OCI-LY1 (cell line): ENCODE data around the gene FBN2.

Experiments
- H2AFZ ChIP-seq: fragments of 200-600 bp; sonication (generic), shearing (Covaris generic); 2 replicates; pipeline ENCODE4 v1.6.0; 2014; ENCODE audit warnings: antibody characterized with exemption, mild to moderate bottlenecking, low read length
- H3F3A ChIP-seq: fragments of 200-600 bp; sonication (generic), shearing (Covaris generic); 2 replicates; pipeline ENCODE4 v1.6.0; 2014; ENCODE audit warnings: mild to moderate bottlenecking, antibody characterized with exemption, low read length, moderate library complexity; ENCODE audit not compliant: insufficient read depth
- H3K27ac ChIP-seq: fragments of 200-600 bp; sonication (generic); 2 replicates; pipeline ENCODE4 v1.5.1; 2014; ENCODE audit warnings: low read length, mixed run types, mild to moderate bottlenecking, low read depth; ENCODE audit not compliant: poor library complexity, severe bottlenecking
- H3K27me3 ChIP-seq: fragments of 200-600 bp; sonication (generic); 2 replicates; pipeline ENCODE4 v1.6.0; 2014; ENCODE audit warnings: antibody characterized with exemption, mild to moderate bottlenecking, low read length, moderate library complexity; ENCODE audit not compliant: insufficient read depth
- H3K36me3 ChIP-seq: fragments of 200-600 bp; sonication (generic); 2 replicates; pipeline ENCODE4 v1.6.1; 2014; ENCODE audit warnings: mild to moderate bottlenecking, antibody characterized with exemption, low read length, moderate library complexity, mixed read lengths; ENCODE audit not compliant: insufficient read depth
- H3K4me1 ChIP-seq: fragments of 200-600 bp; sonication (generic); 2 replicates; pipeline ENCODE4 v1.5.1; 2014; ENCODE audit warnings: mild to moderate bottlenecking, low read length, moderate library complexity; ENCODE audit not compliant: insufficient read depth, severe bottlenecking
- H3K4me2 ChIP-seq: fragments of 200-600 bp; sonication (generic), shearing (Covaris generic); 2 replicates; pipeline ENCODE4 v1.6.1; 2014; ENCODE audit warnings: low read length
- H3K4me3 ChIP-seq: fragments of 200-600 bp; sonication (generic); 2 replicates; pipeline ENCODE4 v1.5.1; 2014; ENCODE audit warnings: low read length, low read depth, mild to moderate bottlenecking, mixed read lengths; ENCODE audit not compliant: poor library complexity, severe bottlenecking
- H3K79me2 ChIP-seq: fragments of 200-600 bp; shearing (Covaris generic); 2 replicates; pipeline ENCODE4 v1.6.1; 2016; ENCODE audit warnings: mixed run types, low read length, mixed read lengths; ENCODE audit not compliant: insufficient read depth
- H3K9ac ChIP-seq: fragments of 200-600 bp; sonication (generic), shearing (Covaris generic); 2 replicates; pipeline ENCODE4 v1.6.1; 2014; ENCODE audit warnings: mild to moderate bottlenecking, low read length, mixed read lengths
- H3K9me2 ChIP-seq: fragments of 200-600 bp; sonication (generic), shearing (Covaris generic); 2 replicates; pipeline ENCODE4 v1.6.1; 2014; ENCODE audit warnings: low read depth, mild to moderate bottlenecking, low read length, mixed read lengths
- H3K9me3 ChIP-seq: fragments of 200-600 bp; shearing (Covaris generic); 2 replicates; pipeline ENCODE4 v1.6.1; 2014; ENCODE audit warnings: low read length, mixed read lengths
- H4K20me1 ChIP-seq: fragments of 200-600 bp; sonication (generic), shearing (Covaris generic); 2 replicates; pipeline ENCODE4 v1.6.0; 2016; ENCODE audit warnings: mild to moderate bottlenecking, low read length; ENCODE audit not compliant: insufficient read depth
- EZH2 ChIP-seq: fragments of 200-600 bp; sonication (generic), shearing (Covaris generic); IDR thresholded peaks from 2 replicates; pipeline ENCODE4 v1.8.0; 2017; ENCODE audit warnings: borderline replicate concordance, mixed run types, mild to moderate bottlenecking, antibody characterized with exemption, low read length, moderate library complexity, mixed read lengths
- TF ChIP-seq, protein P1 (sequence below): fragments of 200-600 bp; sonication (generic), shearing (Covaris generic); IDR thresholded peaks from 2 replicates; pipeline ENCODE4 v1.5.1; 2017; ENCODE audit warnings: mild to moderate bottlenecking, antibody characterized with exemption, low read length, moderate library complexity, mixed read lengths

Gene FBN2

DNA sequence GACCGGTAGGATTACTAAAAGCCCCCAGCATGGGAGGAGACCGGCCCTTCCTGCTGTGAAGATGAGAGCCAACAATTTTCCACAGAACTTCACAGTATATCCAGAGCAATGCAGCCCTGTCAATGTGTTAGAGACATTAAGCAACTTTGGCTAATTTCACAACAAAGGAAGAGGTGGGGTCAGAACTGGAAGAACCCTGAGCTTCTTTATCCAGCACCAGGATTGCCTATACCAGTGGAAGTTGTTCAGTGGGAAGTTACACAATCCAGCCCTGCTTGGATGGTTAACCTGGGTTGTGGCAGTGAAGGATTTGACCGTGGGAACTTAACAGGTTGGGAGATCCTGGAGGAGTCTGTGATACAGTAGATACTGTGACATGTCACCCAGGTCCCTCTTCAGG, 197.0 kb downstream of the FBN2 start:
- Histone ChIP-seq H3K9me3 (no peaks in the 10 kb centered on the region), H3F3A (no peaks in the 10 kb centered on the region), H3K27ac (no peak overlapping the region), H3K4me2 (no peak overlapping the region), H3K79me2 (no peaks in the 10 kb centered on the region), H3K36me3 (no peaks in the 10 kb centered on the region), H4K20me1 (no peaks in the 10 kb centered on the region), H3K4me3 (no peak overlapping the region), H3K4me1 (no peaks in the 10 kb centered on the region), H2AFZ (no peak overlapping the region), H3K9ac (no peak overlapping the region), H3K9me2 (no peaks in the 10 kb centered on the region), H3K27me3 (no peaks in the 10 kb centered on the region)
- TF ChIP-seq, protein P1, sequence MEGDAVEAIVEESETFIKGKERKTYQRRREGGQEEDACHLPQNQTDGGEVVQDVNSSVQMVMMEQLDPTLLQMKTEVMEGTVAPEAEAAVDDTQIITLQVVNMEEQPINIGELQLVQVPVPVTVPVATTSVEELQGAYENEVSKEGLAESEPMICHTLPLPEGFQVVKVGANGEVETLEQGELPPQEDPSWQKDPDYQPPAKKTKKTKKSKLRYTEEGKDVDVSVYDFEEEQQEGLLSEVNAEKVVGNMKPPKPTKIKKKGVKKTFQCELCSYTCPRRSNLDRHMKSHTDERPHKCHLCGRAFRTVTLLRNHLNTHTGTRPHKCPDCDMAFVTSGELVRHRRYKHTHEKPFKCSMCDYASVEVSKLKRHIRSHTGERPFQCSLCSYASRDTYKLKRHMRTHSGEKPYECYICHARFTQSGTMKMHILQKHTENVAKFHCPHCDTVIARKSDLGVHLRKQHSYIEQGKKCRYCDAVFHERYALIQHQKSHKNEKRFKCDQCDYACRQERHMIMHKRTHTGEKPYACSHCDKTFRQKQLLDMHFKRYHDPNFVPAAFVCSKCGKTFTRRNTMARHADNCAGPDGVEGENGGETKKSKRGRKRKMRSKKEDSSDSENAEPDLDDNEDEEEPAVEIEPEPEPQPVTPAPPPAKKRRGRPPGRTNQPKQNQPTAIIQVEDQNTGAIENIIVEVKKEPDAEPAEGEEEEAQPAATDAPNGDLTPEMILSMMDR = no peak
- TF ChIP-seq EZH2 = no peak

DNA sequence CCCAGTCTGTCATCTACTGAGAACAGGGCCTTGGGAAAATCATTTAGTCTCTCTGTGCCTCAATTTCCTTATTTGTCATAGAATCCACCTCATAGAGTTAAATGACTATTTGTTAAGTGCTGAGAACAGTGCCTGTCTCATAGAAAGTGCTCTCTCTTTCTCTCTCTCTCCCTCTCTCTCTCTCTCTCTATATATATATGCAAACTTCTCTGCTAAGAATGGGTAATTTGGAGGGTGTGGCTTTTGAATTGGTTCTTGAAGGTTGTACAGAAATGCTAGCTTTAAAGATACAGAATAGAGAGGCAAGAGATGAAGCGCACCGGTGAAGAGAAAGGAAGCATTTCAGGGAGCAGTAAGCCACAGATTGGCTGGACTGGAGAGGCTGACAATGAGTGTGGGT, 197.4 kb downstream of the FBN2 start:
- H3K79me2 ChIP-seq = no peaks in the 10 kb centered on the region
- no peak for TF ChIP-seq EZH2
- TF ChIP-seq, protein P1 = no peak
- H3K9me2 ChIP-seq = no peaks in the 10 kb centered on the region
- H3K4me3 ChIP-seq = no peak overlapping the region
- no peaks in the 10 kb centered on the region for H3K27me3 ChIP-seq
- no peak overlapping the region for H2AFZ ChIP-seq
- H3F3A ChIP-seq = no peaks in the 10 kb centered on the region
- no peaks in the 10 kb centered on the region for H3K36me3 ChIP-seq
- no peaks in the 10 kb centered on the region for H3K9me3 ChIP-seq
- H3K9ac ChIP-seq = no peak overlapping the region
- no peak overlapping the region for H3K4me2 ChIP-seq
- H4K20me1 ChIP-seq = no peaks in the 10 kb centered on the region
- no peak overlapping the region for H3K27ac ChIP-seq
- H3K4me1 ChIP-seq = no peaks in the 10 kb centered on the region

DNA sequence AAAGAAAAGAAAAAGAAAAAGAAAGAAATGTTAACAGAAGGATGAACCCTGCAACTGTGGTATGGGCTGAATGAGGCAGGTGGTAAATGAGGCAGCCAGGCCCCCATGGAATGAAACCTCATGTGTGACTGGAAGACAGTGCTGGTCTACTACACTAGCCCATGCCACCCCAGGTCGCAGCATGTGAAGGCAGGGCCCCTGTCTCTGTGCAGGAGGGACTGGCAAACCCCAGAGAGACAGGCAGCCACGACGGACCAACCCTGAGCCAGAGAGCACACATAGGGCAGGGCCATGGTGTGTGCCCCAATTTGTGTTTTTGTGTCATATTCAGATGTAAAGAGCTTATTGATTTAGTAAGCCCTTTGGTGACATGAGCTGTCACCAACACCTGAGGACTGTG, 198.5 kb downstream of the FBN2 start:
- no peaks in the 10 kb centered on the region for H3F3A ChIP-seq
- TF ChIP-seq EZH2 = no peak
- TF ChIP-seq, protein P1 = no peak
- no peak overlapping the region for H3K4me3 ChIP-seq
- no peaks in the 10 kb centered on the region for H3K9me2 ChIP-seq
- no peaks in the 10 kb centered on the region for H3K4me1 ChIP-seq
- no peak overlapping the region for H2AFZ ChIP-seq
- no peaks in the 10 kb centered on the region for H3K36me3 ChIP-seq
- no peaks in the 10 kb centered on the region for H4K20me1 ChIP-seq
- H3K27me3 ChIP-seq = no peaks in the 10 kb centered on the region
- H3K9ac ChIP-seq = no peak overlapping the region
- H3K9me3 ChIP-seq = no peaks in the 10 kb centered on the region
- no peak overlapping the region for H3K27ac ChIP-seq
- H3K4me2 ChIP-seq = no peak overlapping the region
- no peaks in the 10 kb centered on the region for H3K79me2 ChIP-seq
